ENCODE measurements around the gene CATSPERE. TPM values are rescaled to one million over a fixed set of nuclear protein-coding genes. Genes with fewer than 3 reads are reported as not detected.

Gene CATSPERE
- total and polyA plus RNA-seq, 10 of the 15 experiments (the other 5 are each of a cell fraction or from before 2014, with no cell fraction given) = 0.04 to 0.24 (median 0.17) TPM; not detected in 3

DNA sequence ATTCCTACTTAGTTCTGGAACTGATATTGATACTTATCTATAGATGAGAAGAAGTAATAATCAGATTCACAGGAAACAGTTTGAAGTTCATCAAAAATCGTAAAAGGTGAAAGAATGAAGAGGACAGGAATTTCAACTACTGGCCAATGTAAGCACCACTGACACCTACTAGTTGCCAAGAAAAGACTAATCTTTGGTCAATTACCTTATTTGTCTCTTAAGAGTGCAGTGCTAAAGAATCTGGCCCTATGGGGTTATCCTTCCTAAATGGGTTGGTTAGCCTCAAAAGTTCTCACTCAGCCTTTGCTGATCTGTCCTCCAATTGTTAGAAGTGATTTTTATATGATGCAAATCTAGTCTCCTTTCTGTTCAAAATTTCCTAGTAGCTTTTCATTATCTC, 38.9 kb upstream of the CATSPERE start:
- CTCF ChIA-PET = no interaction called here
- BruUV-seq (replicated peaks) = no TSS peak
- RAD21 ChIA-PET (ENCODE audit: unreplicated experiment) = no interaction called here
- ATAC-seq (no peak), FAIRE-seq (peak; percentile 7), DNase-seq (ENCODE audit: low read depth, low spot score) (no peak)
- no peaks in the 10 kb centered on the region for H3K4me1 ChIP-seq (ENCODE audit: control insufficient read depth, insufficient read depth, low read length)
- POLR2A ChIA-PET = no interaction called here
- H3K36me3 ChIP-seq (ENCODE audit: control insufficient read depth in 2 of 2, insufficient read depth in 2 of 2, low read length in 1 of 2) = peaks cover 0 to 22% of the 10 kb centered on the region in 2 experiments
- SMC1A ChIA-PET (ENCODE audit: uncharacterized antibody, unreplicated experiment) = interaction anchor here (1.2 kb wide), 1 partner anchor 9 kb away, joined by 3 read pairs; no protein-coding TSS in a partner anchor
- no peaks in the 10 kb centered on the region; the same call in 1 of the 2 replicates for H3K79me2 ChIP-seq (ENCODE audit: control insufficient read depth, insufficient read depth, low read length)
- WGBS (ENCODE audit: insufficient coverage, insufficient replicate concordance, low lambda C conversion rate, missing lambda C conversion rate) = 95% methylated on average over 1 of the region's 1 CpG
- H3K27me3 ChIP-seq (replicated peaks in 1 of 2; ENCODE audit: control insufficient read depth in 2 of 2, insufficient read depth in 2 of 2, low read length in 1 of 2) = no peaks in the 10 kb centered on the region
- in situ Hi-C loops (cut with MboI) (no loop called here), intact Hi-C loops (cut with micrococcal nuclease; ENCODE audit: unreplicated experiment) (no loop called here)
- no peak overlapping the region for H3K4me3 ChIP-seq
- no peak overlapping the region for H3K9ac ChIP-seq (ENCODE audit: control insufficient read depth, insufficient read depth, low read length)
- no peak overlapping the region for H3K27ac ChIP-seq (ENCODE audit: control insufficient read depth, insufficient read depth)
- no peak overlapping the region for H3K4me2 ChIP-seq (ENCODE audit: control insufficient read depth, insufficient read depth)
- H3K9me3 ChIP-seq (replicated peaks; ENCODE audit: control insufficient read depth, insufficient read depth, low read length) = no peaks in the 10 kb centered on the region
- no peaks in the 10 kb centered on the region for H4K20me1 ChIP-seq (ENCODE audit: control insufficient read depth, insufficient read depth)
- TF ChIP-seq USF2 (IDR thresholded peaks at IDR 0.05; ENCODE audit: borderline replicate concordance, low read depth, low read length) (no peak), CREM (IDR thresholded peaks at IDR 0.05; ENCODE audit: low read depth) (no peak), BCL3 (IDR thresholded peaks at IDR 0.05; ENCODE audit: borderline replicate concordance, insufficient read depth, low read depth, low read length, poor library complexity, severe bottlenecking) (no peak), NR2C2 (IDR thresholded peaks at IDR 0.05; ENCODE audit: borderline replicate concordance, control insufficient read depth, insufficient read length, low read depth) (no peak), ZBED1 (IDR thresholded peaks at IDR 0.05; ENCODE audit: borderline replicate concordance) (no peak), STAT3 (IDR thresholded peaks at IDR 0.05; ENCODE audit: low read depth, low read length) (no peak), HDAC6 (IDR thresholded peaks at IDR 0.05; ENCODE audit: unreplicated experiment) (no peak), ZNF687 (IDR thresholded peaks at IDR 0.05) (no peak), MYC (IDR thresholded peaks at IDR 0.05; ENCODE audit: insufficient read depth, insufficient read length, insufficient replicate concordance, low read length, severe bottlenecking) (no peak), RUNX3 (IDR thresholded peaks at IDR 0.05; ENCODE audit: low read length) (no peak), MTA2 (IDR thresholded peaks at IDR 0.05; ENCODE audit: low read depth) (no peak), SMARCA5 (IDR thresholded peaks at IDR 0.05) (no peak), ELK1 (IDR thresholded peaks at IDR 0.05; ENCODE audit: low read depth, low read length) (no peak)
- no peak overlapping the region for H2AFZ ChIP-seq (ENCODE audit: control insufficient read depth, low read depth, low read length)

Data from GM12878 (cell line).